Adipose tissue (tissue), 3 donors: ENCODE results near the gene TAF1. TPM values are rescaled to one million over a fixed set of nuclear protein-coding genes. Genes with fewer than 3 reads are reported as not detected.
"Not testable (repeated sequence)": the region's sequence is repeated elsewhere in the genome, so short reads cannot be mapped to it uniquely, and the experiment has no call there.

Experiments used
- H3K27ac ChIP-seq: one replicate; pipeline ENCODE4 v1.5.1; 2013; ENCODE audit warnings: low read depth, low read length
- WGBS, 3 donors: extraction: QIAGEN DNeasy Blood & Tissue Kit; methylation state at CpG; one replicate each; pipeline ENCODE4 v1.1.7; 2013; 5-methylcytosine and 5-hydroxymethylcytosine counted together
- polyA plus RNA-seq, 3 donors: library from polyadenylated mRNA; stranded (reverse); fragments of 200-250 nt; gene quantifications; one replicate each; pipeline ENCODE4 v1.2.3, GENCODE V29; 2013
- donor health status: healthy with polysubstance abuse.
- donor health status: Bipolar disorder and iron deficiency.
- donor health status: healthy.

The TAF1 gene
- polyA plus RNA-seq, 3 donors: 10.4 to 20.8 (median 15.9) TPM

GRCh38 chrX:71396576-71396975 is 30.4 kb downstream of the TAF1 start:
- H3K27ac ChIP-seq: no peak overlapping the region
- WGBS, 3 donors: 79 to 93% (median 90%) methylated on average over 5 of the region's 5 CpGs

- no peak overlapping the region for H3K27ac ChIP-seq
- 79 to 94% (median 83%) methylated on average over 1 of the region's 1 CpG for WGBS, 3 donors
These were observed 34.6 kb downstream of the TAF1 start for GRCh38 chrX:71400710-71401109.

GRCh38 chrX:71416260-71416659 is 50.1 kb downstream of the TAF1 start:
- WGBS, 3 donors: 51 to 63% (median 58%) methylated on average over 2 to 4 of the region's 5 CpGs
- H3K27ac ChIP-seq: not testable (repeated sequence)

- H3K27ac ChIP-seq: no peak overlapping the region
- 86 to 99% (median 92%) methylated on average over 11 to 20 of the region's 20 CpGs for WGBS, 3 donors
These were observed 54.5 kb downstream of the TAF1 start for GRCh38 chrX:71420686-71421085.

- WGBS, 3 donors: 82 to 88% (median 84%) methylated on average over 1 of the region's 1 CpG
These were observed 66.6 kb downstream of the TAF1 start for GRCh38 chrX:71432733-71433132.

GRCh38 chrX:71438750-71439149 is 72.6 kb downstream of the TAF1 start:
- H3K27ac ChIP-seq: no peak overlapping the region
- 81 to 98% (median 90%) methylated on average over 6 of the region's 6 CpGs for WGBS, 3 donors

More at GRCh38 chrX:71432733-71433132, 66.6 kb downstream of the TAF1 start:
- no peak overlapping the region for H3K27ac ChIP-seq

GRCh38 chrX:71439420-71439819 is 73.3 kb downstream of the TAF1 start:
- H3K27ac ChIP-seq: no peak overlapping the region
- WGBS, 3 donors: 81 to 96% (median 87%) methylated on average over 3 of the region's 3 CpGs

GRCh38 chrX:71439896-71440295 is 73.7 kb downstream of the TAF1 start:
- 69 to 81% (median 70%) methylated on average over 3 of the region's 3 CpGs for WGBS, 3 donors
- no peak overlapping the region for H3K27ac ChIP-seq

GRCh38 chrX:71440401-71440800 is 74.2 kb downstream of the TAF1 start:
- 61 to 94% (median 83%) methylated on average over 4 of the region's 4 CpGs for WGBS, 3 donors
- no peak overlapping the region for H3K27ac ChIP-seq

GRCh38 chrX:71441809-71442208 is 75.7 kb downstream of the TAF1 start:
- not testable (repeated sequence) for H3K27ac ChIP-seq
- 92 to 93% methylated on average over 2 of the region's 2 CpGs; no CpG with 5 or more reads in 1 of the 3 donors for WGBS, 3 donors

- WGBS, 3 donors: 92 to 97% (median 93%) methylated on average over 2 of the region's 2 CpGs
- H3K27ac ChIP-seq: no peak overlapping the region
These were observed 84.4 kb downstream of the TAF1 start for GRCh38 chrX:71450433-71451106.

GRCh38 chrX:71451518-71451917 is 85.4 kb downstream of the TAF1 start:
- 87 to 99% (median 97%) methylated on average over 4 of the region's 6 CpGs for WGBS, 3 donors
- H3K27ac ChIP-seq: not testable (repeated sequence)

GRCh38 chrX:71453056-71453455 is 86.9 kb downstream of the TAF1 start:
- H3K27ac ChIP-seq: no peak overlapping the region
- WGBS, 3 donors: 80 to 99% (median 94%) methylated on average over 2 to 4 of the region's 4 CpGs

- H3K27ac ChIP-seq: no peak overlapping the region
- WGBS, 3 donors: 85 to 91% (median 89%) methylated on average over 3 of the region's 3 CpGs
These were observed 88.1 kb downstream of the TAF1 start for GRCh38 chrX:71454222-71454621.

GRCh38 chrX:71458866-71459265 is 92.7 kb downstream of the TAF1 start:
- 88 to 96% (median 94%) methylated on average over 6 of the region's 6 CpGs for WGBS, 3 donors
- no peak overlapping the region for H3K27ac ChIP-seq

- no peak overlapping the region for H3K27ac ChIP-seq
These were observed 98.8 kb downstream of the TAF1 start for GRCh38 chrX:71464968-71465367.

GRCh38 chrX:71466979-71467523 is 100.9 kb downstream of the TAF1 start:
- H3K27ac ChIP-seq: no peak overlapping the region
- 76 to 89% (median 82%) methylated on average over 5 of the region's 5 CpGs for WGBS, 3 donors

GRCh38 chrX:71475785-71476540 is 109.8 kb downstream of the TAF1 start:
- 73 to 84% (median 75%) methylated on average over 8 of the region's 8 CpGs for WGBS, 3 donors

GRCh38 chrX:71482228-71482958 is 116.2 kb downstream of the TAF1 start:
- WGBS, 3 donors: 83 to 89% (median 87%) methylated on average over 4 of the region's 4 CpGs
- H3K27ac ChIP-seq: no peak overlapping the region

More at GRCh38 chrX:71475785-71476540, 109.8 kb downstream of the TAF1 start:
- H3K27ac ChIP-seq: no peak overlapping the region
